NCI-H1694 (cell line): ENCODE measurements around the gene UBP1.
"Not testable (repeated sequence)": the region's sequence is repeated elsewhere in the genome, so short reads cannot be mapped to it uniquely, and the experiment has no call there.

Experiments
- DNase-seq: peaks from one replicate; lab custom pipeline; 2025; lab: John Stamatoyannopoulos, UW

The UBP1 gene

GRCh38 chr3:33391255-33391995, 48.8 kb downstream of the UBP1 start:
- no peak for DNase-seq

- DNase-seq: no peak
Measured at GRCh38 chr3:33389908-33390307, 50.3 kb downstream of the UBP1 start.

GRCh38 chr3:33388374-33389100, 51.7 kb downstream of the UBP1 start:
- no peak for DNase-seq

GRCh38 chr3:33386631-33387030, 53.6 kb downstream of the UBP1 start:
- DNase-seq: no peak

DNA sequence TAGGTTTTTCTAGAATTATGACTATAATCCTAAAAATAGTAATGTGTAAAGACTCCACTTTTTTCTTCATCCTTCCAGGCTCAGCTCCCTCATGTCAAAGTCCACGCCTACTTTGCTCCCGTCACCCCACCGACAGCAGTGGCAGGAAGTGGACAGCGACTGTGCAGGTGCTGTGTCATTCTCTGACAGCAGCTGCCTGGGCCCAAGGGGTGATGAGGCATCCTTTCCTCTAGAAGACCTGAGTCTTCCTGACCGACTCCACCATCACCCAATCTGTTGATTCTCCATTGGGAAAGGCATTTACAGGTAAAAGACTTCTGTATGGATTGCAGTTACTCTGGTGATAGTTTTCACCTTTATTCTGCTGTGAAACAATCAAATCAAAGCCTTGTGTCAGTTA, 54.8 kb downstream of the UBP1 start:
- DNase-seq: no peak

DNA sequence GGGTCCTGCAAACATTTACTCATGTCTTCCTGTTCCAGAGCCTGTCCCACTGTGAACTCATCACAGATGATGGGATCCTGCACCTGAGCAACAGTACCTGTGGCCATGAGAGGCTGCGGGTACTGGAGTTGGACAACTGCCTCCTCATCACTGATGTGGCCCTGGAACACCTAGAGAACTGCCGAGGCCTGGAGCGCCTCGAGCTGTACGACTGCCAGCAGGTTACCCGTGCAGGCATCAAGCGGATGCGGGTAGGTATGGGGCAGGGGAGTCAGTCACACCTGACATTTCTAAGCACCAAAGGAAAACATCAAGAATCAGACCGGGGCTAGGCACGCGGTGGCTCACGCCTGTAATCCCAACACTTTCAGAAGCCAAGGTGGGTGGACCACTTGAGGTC, 56.3 kb downstream of the UBP1 start:
- no peak for DNase-seq

DNA sequence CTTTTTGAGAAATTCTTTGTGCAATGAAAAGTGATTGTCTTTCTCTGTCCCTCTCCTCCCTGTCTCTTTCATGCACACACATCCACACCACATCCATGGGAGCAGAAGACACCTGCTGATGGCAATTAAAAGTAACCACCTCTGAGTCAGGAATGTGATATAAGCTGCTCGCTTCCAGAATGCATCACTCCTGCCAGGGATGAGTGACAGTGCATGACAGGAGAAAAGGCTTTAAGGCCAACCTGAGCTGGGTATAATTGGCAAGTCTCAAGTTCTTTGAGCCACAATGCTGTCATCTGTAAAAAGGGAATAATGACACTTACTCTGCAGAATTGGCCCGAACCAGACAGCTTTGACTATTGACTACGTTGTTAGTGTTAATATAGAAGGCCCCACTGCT, 59.6 kb downstream of the UBP1 start:
- no peak for DNase-seq

- DNase-seq: no peak
Measured at GRCh38 chr3:33377931-33378330, 62.3 kb downstream of the UBP1 start.

GRCh38 chr3:33377489-33377888, 62.7 kb downstream of the UBP1 start:
- no peak for DNase-seq

DNA sequence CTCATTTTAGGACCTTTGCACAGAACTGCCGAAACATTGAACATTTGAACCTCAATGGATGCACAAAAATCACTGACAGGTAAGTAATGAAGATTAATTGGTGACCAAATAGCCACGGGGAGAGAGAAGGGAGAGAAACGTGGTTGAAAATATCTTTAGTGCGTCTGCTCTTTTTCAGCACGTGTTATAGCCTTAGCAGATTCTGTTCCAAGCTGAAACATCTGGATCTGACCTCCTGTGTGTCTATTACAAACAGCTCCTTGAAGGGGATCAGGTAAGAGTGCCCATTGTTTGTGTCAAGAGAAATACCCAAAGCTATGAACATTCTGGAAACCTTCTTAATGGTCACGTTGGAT, 67.1 kb downstream of the UBP1 start:
- DNase-seq: no peak

GRCh38 chr3:33372218-33373081, 67.8 kb downstream of the UBP1 start:
- no peak for DNase-seq

DNA sequence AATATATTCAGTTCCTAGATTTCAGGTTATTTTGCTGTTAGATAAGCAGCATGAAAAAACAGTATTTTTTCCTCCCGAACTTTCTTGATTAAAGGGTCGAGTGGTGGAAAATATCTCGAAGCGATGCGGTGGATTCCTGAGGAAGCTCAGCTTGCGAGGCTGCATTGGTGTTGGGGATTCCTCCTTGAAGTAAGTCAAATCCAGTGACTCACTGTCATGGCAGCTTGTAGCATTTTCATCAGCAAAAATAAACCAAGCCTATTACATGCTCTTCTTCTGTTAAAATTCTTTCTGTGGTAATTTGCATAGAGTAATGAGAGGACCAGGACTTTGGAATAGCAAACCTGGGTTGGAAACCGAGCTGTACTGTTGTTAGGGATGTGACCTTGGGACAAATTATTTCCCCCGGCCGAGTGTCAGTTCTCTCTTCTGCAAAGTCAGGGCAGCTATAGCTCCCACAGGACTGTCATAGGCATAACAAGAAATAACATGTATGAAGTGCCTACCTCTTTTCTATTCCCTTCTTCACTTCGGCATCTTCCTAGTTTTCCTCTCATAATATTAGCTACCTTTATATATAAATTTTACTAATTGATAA, 75.6 kb downstream of the UBP1 start:
- no peak for DNase-seq

DNA sequence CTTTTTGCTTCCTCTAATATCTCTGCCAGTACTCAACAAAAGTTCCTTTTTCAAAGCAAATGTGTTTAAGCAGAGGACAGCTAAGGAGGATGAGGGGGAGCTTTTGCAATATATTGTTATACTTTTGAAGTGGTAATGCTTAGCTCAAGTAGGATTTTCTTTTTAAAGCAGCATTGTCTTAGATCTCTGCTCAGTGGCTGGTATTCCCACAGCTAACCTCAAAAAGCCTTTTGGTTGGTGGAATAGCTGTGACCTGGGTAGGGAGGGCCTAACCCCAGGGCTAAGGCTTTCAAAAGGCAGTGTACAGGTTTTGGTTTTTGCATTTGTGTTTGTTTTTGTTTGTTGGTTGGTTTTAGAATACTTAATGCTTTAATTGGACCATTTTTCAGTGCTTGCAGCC, 76.1 kb downstream of the UBP1 start:
- no peak for DNase-seq

DNA sequence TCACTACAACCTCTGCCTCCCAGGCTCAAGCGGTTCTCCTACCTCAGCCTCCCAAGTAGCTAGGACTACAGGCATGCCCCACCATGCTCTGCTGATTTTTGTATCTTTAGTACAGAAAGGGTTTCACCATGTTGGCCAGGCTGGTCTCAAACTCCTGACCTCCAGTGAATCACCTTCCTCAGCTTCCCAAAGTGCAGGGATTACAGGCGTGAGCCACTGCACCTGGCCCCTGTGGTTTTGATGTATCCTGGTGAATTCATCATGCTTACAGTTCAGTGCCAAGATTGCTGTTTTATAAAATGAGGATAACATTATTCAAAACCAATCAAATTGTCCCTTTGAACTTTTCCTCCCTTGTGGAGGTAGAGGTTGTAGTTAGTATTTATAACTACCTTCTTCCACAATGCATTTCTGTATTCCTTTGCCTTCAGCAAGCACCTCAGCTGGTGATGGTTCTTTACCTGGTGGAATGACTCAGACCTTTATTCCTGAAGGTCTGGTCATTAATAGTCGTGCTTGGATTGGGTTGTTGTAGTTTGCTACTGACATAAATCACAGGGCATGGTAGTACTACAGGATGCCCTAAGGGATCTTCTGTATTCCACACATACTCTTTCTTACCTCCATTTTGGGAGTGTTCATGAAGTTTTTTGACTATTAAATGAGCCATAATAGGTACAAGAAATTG, 76.9 kb downstream of the UBP1 start:
- DNase-seq: no peak

- DNase-seq: no peak
Measured at GRCh38 chr3:33360136-33360825, 79.9 kb downstream of the UBP1 start.

DNA sequence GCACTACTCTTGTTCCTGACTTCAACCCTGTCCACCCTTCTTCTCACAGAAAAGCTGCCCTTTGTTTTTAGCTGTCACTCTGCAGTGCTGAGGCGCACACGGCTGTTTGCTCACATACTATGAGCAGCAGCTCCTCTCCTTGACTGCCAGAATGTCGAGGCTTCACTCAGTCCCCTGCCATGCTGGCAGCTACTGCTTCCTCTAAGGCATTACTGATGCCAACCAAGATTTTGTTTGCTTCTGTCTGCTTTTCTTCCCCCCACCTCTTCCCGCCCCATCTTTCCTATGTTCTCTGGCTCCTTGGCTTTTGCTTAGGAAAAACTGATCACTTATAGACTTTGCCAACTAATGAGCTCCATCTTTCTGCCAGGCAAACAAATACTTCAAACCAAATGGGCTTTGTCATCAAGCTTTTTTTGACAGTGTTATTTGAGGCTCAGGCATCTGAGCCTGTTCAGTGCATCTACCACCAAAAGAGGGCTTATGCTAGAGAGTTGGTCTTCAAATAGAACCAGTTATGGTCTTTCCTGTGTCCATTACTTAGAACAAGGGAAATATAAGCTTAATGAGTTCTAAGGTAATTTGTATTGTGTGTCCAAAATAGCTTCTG, 81.9 kb downstream of the UBP1 start:
- DNase-seq: no peak

DNA sequence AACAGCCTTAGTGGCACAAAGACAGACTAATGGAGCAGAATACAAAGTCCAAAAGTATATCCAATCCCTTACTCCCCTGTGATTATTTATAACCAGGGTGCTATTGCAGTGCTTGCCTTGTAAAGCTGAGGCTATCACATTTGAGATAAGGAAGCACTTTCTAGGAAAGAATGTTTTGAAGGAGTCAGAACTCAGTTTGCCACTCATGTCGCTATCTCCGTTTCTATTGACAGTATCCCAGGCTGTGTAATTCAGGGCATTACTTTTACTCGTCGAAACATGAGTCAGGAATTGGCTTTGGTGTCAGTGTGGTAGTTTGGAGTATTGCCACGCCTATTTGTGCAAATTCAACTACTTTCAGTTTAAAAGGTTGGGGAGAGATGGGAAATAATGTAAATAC, 84.6 kb downstream of the UBP1 start:
- no peak for DNase-seq

GRCh38 chr3:33339758-33340157, 100.4 kb downstream of the UBP1 start:
- DNase-seq: no peak

DNA sequence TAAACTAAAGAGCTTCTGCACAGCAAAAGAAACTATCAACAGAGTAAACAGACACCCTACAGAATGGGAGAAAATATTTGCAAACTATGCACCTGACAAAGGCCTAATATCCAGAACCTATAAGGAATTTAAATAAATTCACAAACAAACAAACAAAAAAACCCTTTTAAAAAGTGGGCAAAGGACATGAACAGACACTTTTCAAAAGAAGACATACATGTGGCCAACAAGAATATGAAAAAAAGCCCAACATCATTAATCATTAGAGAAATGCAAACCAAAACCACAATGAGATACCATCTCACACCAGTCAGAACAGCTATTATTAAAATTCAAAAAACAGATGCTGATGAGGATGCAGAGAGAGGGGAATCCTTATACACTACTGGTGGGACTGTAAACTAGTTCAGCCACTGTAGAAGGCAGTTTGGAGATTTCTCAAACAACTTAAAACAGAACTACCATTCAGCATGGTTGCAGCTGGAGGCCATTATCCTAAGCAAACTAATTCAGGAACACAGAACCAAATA, 101.2 kb downstream of the UBP1 start:
- not testable (repeated sequence) for DNase-seq
